ENCODE measurements around the gene SCN8A. TPM values are rescaled to one million over a fixed set of nuclear protein-coding genes. Genes with fewer than 3 reads are reported as not detected.

Gene SCN8A
- total and polyA plus RNA-seq, 2 experiments from 2014 or later, result 1.1 to 2.6 TPM

DNA sequence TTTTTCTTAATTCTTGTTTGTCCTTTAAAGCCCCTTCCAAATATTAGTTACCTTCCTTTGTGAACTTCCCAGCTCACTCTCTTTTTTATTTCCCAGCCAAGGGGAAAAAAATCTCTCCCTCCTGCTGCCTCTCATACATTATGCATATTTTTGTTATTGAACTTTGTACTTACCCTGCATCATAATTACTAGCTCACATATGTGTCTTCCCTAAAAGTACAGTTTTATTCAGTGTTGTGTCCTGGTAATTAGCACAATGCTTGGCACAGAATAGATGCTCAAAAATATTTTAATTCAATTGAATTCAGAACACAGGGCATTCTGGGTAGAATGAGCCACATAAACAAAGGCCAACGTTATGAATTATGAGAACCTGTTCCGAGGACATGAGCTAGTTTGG, 91.9 kb downstream of the SCN8A start:
- H4K20me1 ChIP-seq (ENCODE audit: insufficient read depth, poor library complexity, severe bottlenecking), result no peaks in the 10 kb centered on the region
- H3K9me2 ChIP-seq (replicated peaks; ENCODE audit: insufficient read depth), result no peaks in the 10 kb centered on the region
- peaks cover 14% of the 10 kb centered on the region for H3K4me1 ChIP-seq (ENCODE audit: insufficient read depth)
- no peaks in the 10 kb centered on the region for H3K79me2 ChIP-seq
- TF ChIP-seq, protein P1, sequence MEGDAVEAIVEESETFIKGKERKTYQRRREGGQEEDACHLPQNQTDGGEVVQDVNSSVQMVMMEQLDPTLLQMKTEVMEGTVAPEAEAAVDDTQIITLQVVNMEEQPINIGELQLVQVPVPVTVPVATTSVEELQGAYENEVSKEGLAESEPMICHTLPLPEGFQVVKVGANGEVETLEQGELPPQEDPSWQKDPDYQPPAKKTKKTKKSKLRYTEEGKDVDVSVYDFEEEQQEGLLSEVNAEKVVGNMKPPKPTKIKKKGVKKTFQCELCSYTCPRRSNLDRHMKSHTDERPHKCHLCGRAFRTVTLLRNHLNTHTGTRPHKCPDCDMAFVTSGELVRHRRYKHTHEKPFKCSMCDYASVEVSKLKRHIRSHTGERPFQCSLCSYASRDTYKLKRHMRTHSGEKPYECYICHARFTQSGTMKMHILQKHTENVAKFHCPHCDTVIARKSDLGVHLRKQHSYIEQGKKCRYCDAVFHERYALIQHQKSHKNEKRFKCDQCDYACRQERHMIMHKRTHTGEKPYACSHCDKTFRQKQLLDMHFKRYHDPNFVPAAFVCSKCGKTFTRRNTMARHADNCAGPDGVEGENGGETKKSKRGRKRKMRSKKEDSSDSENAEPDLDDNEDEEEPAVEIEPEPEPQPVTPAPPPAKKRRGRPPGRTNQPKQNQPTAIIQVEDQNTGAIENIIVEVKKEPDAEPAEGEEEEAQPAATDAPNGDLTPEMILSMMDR (IDR thresholded peaks at IDR 0.05; ENCODE audit: poor library complexity), result no peak
- TF ChIP-seq EZH2phosphoT487 (IDR thresholded peaks at IDR 0.05; ENCODE audit: low read depth, severe bottlenecking, unreplicated experiment) (no peak), EZH2 (IDR thresholded peaks at IDR 0.05; ENCODE audit: borderline replicate concordance) (no peak)
- no peak overlapping the region for H3K27ac ChIP-seq
- 87% methylated on average over 2 of the region's 2 CpGs for whole genome bisulfite sequencing (ENCODE audit: low lambda C conversion rate, missing lambda C conversion rate)
- no peak overlapping the region for H3K4me3 ChIP-seq
- no peaks in the 10 kb centered on the region for H3K9me3 ChIP-seq (ENCODE audit: low read depth)
- H2AFZ ChIP-seq, result no peak overlapping the region
- H3K4me2 ChIP-seq, result no peak overlapping the region
- DNase-seq (ENCODE audit: low spot score), result no peak
- no peaks in the 10 kb centered on the region for H3K27me3 ChIP-seq
- no peaks in the 10 kb centered on the region for H3K36me3 ChIP-seq (replicated peaks; ENCODE audit: insufficient read depth, low read depth)

GRCh38 chr12:51683763-51684357, 92.8 kb downstream of the SCN8A start:
- Histone ChIP-seq H3K79me2 (no peaks in the 10 kb centered on the region), H3K4me2 (no peak overlapping the region), H3K27me3 (no peaks in the 10 kb centered on the region), H3K36me3 (replicated peaks; ENCODE audit: insufficient read depth, low read depth) (no peaks in the 10 kb centered on the region), H2AFZ (no peak overlapping the region), H3K4me3 (no peak overlapping the region), H3K4me1 (ENCODE audit: insufficient read depth) (peaks cover 16% of the 10 kb centered on the region), H3K9me2 (replicated peaks; ENCODE audit: insufficient read depth) (no peaks in the 10 kb centered on the region), H3K27ac (peak overlapping the region; percentile 39), H3K9me3 (ENCODE audit: low read depth) (no peaks in the 10 kb centered on the region), H4K20me1 (ENCODE audit: insufficient read depth, poor library complexity, severe bottlenecking) (no peaks in the 10 kb centered on the region)
- DNase-seq (ENCODE audit: low spot score), result no peak
- TF ChIP-seq, protein P1 (IDR thresholded peaks at IDR 0.05; ENCODE audit: poor library complexity), result no peak
- TF ChIP-seq EZH2phosphoT487 (IDR thresholded peaks at IDR 0.05; ENCODE audit: low read depth, severe bottlenecking, unreplicated experiment), result no peak
- TF ChIP-seq EZH2 (IDR thresholded peaks at IDR 0.05; ENCODE audit: borderline replicate concordance), result no peak
- WGBS (ENCODE audit: low lambda C conversion rate, missing lambda C conversion rate), result 55% methylated on average over 4 of the region's 4 CpGs

DNA sequence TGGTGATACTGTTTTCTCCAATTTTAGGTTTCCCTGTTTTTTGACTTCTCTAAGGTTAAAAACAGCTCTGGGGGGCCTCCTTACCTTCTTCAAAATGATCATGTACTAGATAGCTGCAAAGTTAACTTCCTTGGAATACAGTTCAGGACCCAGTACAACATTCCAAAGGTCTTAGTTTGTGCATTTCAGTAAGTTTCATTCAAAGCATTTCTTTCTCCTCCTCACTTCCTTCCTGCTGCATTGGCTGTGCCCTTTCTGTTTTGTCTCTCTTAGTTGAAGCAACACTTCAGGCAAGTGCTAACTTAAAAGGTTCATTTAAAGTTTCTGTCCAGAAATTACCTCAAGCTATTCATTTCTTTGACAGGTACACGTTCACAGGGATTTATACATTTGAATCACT, 95.7 kb downstream of the SCN8A start:
- H2AFZ ChIP-seq, result no peak overlapping the region
- 57% methylated on average over 1 of the region's 1 CpG for WGBS (ENCODE audit: low lambda C conversion rate, missing lambda C conversion rate)
- H3K9me2 ChIP-seq (replicated peaks; ENCODE audit: insufficient read depth), result no peaks in the 10 kb centered on the region
- TF ChIP-seq, protein P1 (IDR thresholded peaks at IDR 0.05; ENCODE audit: poor library complexity), result no peak
- TF ChIP-seq EZH2 (IDR thresholded peaks at IDR 0.05; ENCODE audit: borderline replicate concordance) (no peak), EZH2phosphoT487 (IDR thresholded peaks at IDR 0.05; ENCODE audit: low read depth, severe bottlenecking, unreplicated experiment) (no peak)
- no peak overlapping the region for H3K4me3 ChIP-seq
- H3K4me1 ChIP-seq (ENCODE audit: insufficient read depth), result peaks cover 16% of the 10 kb centered on the region
- no peaks in the 10 kb centered on the region for H3K79me2 ChIP-seq
- DNase-seq (ENCODE audit: low spot score), result no peak
- H3K27me3 ChIP-seq, result no peaks in the 10 kb centered on the region
- H3K9me3 ChIP-seq (ENCODE audit: low read depth), result no peaks in the 10 kb centered on the region
- H4K20me1 ChIP-seq (ENCODE audit: insufficient read depth, poor library complexity, severe bottlenecking), result no peaks in the 10 kb centered on the region
- H3K4me2 ChIP-seq, result peak overlapping the region; percentile 51
- no peaks in the 10 kb centered on the region for H3K36me3 ChIP-seq (replicated peaks; ENCODE audit: insufficient read depth, low read depth)
- peak overlapping the region; percentile 87 for H3K27ac ChIP-seq
